Ishikawa (cell line): ENCODE results near the gene HRH2.

Experiments
- CEBPB ChIP-seq: IDR thresholded peaks from 2 replicates; pipeline ENCODE4 v1.6.1; 2012
- CREB1 ChIP-seq: IDR thresholded peaks from 2 replicates; pipeline ENCODE4 v1.6.1; 2012; ENCODE audit warnings: low read depth
- EGR1 ChIP-seq: IDR thresholded peaks from 2 replicates; pipeline ENCODE4 v1.6.1; 2012
- EP300 ChIP-seq: IDR thresholded peaks from 2 replicates; pipeline ENCODE4 v1.6.1; 2012; ENCODE audit warnings: borderline replicate concordance
- FOXM1 ChIP-seq: IDR thresholded peaks from 2 replicates; pipeline ENCODE4 v1.6.1; 2012; ENCODE audit warnings: low read depth, borderline replicate concordance
- MAX ChIP-seq: IDR thresholded peaks from 2 replicates; pipeline ENCODE4 v1.6.1; 2012
- NFIC ChIP-seq: IDR thresholded peaks from 2 replicates; pipeline ENCODE4 v1.6.1; 2012
- RAD21 ChIP-seq: IDR thresholded peaks from 2 replicates; pipeline ENCODE4 v1.6.1; 2012; ENCODE audit warnings: low read depth
- REST ChIP-seq: IDR thresholded peaks from 2 replicates; pipeline ENCODE4 v1.6.1; 2012; ENCODE audit warnings: low read depth, mild to moderate bottlenecking
- TAF1 ChIP-seq: IDR thresholded peaks from 2 replicates; pipeline ENCODE4 v1.6.1; 2012; ENCODE audit warnings: low read depth, mild to moderate bottlenecking
- TCF12 ChIP-seq: IDR thresholded peaks from 2 replicates; pipeline ENCODE4 v1.6.1; 2012; ENCODE audit warnings: low read depth
- TEAD4 ChIP-seq: IDR thresholded peaks from 2 replicates; pipeline ENCODE4 v1.6.1; 2012
- USF1 ChIP-seq: IDR thresholded peaks from 2 replicates; pipeline ENCODE4 v1.6.1; 2012
- YY1 ChIP-seq: IDR thresholded peaks from 2 replicates; pipeline ENCODE4 v1.6.1; 2012; ENCODE audit warnings: low read depth
- ZBTB7A ChIP-seq: IDR thresholded peaks from 2 replicates; pipeline ENCODE4 v1.6.1; 2012; ENCODE audit warnings: low read depth

HRH2 gene

GRCh38 chr5:175749591-175749990 lies 91.7 kb downstream of the HRH2 start:
- no peak for TF ChIP-seq TAF1
- TF ChIP-seq MAX, result no peak
- no peak for TF ChIP-seq REST
- TF ChIP-seq ZBTB7A, result no peak
- TF ChIP-seq CREB1, result no peak
- TF ChIP-seq TCF12, result no peak
- TF ChIP-seq CEBPB, result no peak
- no peak for TF ChIP-seq EP300
- no peak for TF ChIP-seq RAD21
- no peak for TF ChIP-seq NFIC
- TF ChIP-seq FOXM1, result no peak
- TF ChIP-seq YY1, result no peak
- no peak for TF ChIP-seq USF1
- TF ChIP-seq TEAD4, result no peak

- TF ChIP-seq TCF12 (no peak), FOXM1 (no peak), EP300 (no peak), MAX (no peak), CREB1 (no peak), YY1 (no peak), NFIC (no peak), ZBTB7A (no peak), EGR1 (no peak), CEBPB (no peak), TAF1 (no peak), REST (no peak), USF1 (no peak), TEAD4 (no peak), RAD21 (no peak)
Measured at GRCh38 chr5:175750511-175750931, 92.7 kb downstream of the HRH2 start.

GRCh38 chr5:175751369-175751768 lies 93.5 kb downstream of the HRH2 start:
- TF ChIP-seq MAX (no peak), TCF12 (no peak), CREB1 (no peak), NFIC (no peak), TAF1 (no peak), USF1 (no peak), CEBPB (no peak), ZBTB7A (no peak), REST (no peak), FOXM1 (no peak), YY1 (no peak), EGR1 (no peak), EP300 (no peak), TEAD4 (no peak), RAD21 (no peak)

- TF ChIP-seq EGR1 (no peak), TEAD4 (no peak), EP300 (no peak), ZBTB7A (no peak), CEBPB (no peak), USF1 (no peak), TAF1 (no peak), MAX (no peak), RAD21 (no peak), CREB1 (no peak), REST (no peak), NFIC (no peak), FOXM1 (no peak), YY1 (no peak), TCF12 (no peak)
Measured at GRCh38 chr5:175752826-175753535, 95.1 kb downstream of the HRH2 start.
